GM21717 (cell line): Measurements from ENCODE around the gene ASB18.
"Not testable (repeated sequence)": the region's sequence is repeated elsewhere in the genome, so short reads cannot be mapped to it uniquely, and the experiment has no call there.

Source experiments
- ATAC-seq: cut with Tn5 transposase; IDR thresholded peaks from one replicate; pipeline ENCODE4 v1.9.1; 2021; ENCODE audit warnings: mild to moderate bottlenecking, moderate library complexity; ENCODE audit not compliant: unreplicated experiment

The ASB18 gene

GRCh38 chr2:236264256-236264655 lies at the start of gene ASB18:
TSS of gene ASB18 (minus strand) at chr2:236264406. CDS start at chr2:236264345, 61 bp downstream.
- no peak for ATAC-seq

GRCh38 chr2:236311286-236311685 lies 47.1 kb upstream of the ASB18 start:
- no peak for ATAC-seq

DNA sequence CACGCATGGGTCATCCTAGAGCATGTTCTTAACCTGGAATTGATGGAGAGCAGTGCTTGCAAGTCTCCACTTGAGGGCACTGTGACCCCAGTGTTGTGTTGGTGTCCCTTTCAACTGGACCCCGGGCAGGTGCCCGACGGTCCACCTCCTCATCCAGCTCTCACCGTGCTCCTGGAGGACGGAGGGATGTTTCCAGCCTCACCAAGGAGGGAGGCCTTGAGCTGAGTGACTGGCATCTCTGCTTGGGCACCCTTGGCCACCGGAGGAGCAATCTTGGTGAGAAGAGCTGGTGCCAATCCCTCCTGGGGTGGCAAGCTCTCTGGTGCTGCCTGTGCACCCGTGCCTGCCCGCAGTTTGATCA lies 45.4 kb upstream of the ASB18 start:
- no peak for ATAC-seq

DNA sequence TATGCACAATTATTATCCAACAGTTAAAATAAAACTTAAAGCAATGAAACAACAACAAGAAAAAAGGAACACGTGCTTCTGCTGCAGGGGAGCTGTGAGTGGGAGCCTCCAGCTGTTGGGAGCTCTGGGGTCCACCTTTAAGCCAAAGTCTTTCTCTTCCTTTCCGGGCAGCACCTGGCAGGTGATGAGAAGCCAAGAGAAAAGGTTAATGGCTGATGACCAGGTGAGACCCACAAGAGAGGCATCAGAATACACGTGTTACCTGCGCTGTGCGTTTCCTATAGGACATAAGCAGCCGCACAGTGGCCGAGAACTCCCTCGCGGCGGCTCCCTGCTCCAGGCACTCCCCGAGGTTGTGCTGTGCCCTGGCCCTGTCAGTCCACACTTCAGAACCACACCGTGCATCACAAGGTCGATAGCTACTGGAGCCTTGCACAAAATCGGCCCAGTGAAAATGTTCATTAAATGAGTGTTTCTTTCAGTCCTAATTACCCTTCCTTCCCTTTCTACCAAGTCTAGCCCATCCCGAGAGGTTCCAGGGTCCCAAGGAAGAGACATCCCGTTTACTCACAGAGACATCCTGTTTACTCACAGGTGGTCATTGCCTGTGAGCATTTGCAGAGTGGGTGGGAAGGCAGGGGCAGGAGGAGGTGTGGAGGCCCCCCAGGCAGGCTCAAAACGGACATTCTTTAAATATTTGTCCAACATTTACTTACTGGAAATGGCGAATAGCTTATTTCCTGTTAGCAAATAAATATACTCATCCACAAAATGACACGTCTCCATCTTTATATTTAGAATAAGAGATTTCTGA lies 44.9 kb upstream of the ASB18 start:
- no peak for ATAC-seq

- no peak for ATAC-seq
These were observed 43.4 kb upstream of the ASB18 start for GRCh38 chr2:236307641-236308040.

DNA sequence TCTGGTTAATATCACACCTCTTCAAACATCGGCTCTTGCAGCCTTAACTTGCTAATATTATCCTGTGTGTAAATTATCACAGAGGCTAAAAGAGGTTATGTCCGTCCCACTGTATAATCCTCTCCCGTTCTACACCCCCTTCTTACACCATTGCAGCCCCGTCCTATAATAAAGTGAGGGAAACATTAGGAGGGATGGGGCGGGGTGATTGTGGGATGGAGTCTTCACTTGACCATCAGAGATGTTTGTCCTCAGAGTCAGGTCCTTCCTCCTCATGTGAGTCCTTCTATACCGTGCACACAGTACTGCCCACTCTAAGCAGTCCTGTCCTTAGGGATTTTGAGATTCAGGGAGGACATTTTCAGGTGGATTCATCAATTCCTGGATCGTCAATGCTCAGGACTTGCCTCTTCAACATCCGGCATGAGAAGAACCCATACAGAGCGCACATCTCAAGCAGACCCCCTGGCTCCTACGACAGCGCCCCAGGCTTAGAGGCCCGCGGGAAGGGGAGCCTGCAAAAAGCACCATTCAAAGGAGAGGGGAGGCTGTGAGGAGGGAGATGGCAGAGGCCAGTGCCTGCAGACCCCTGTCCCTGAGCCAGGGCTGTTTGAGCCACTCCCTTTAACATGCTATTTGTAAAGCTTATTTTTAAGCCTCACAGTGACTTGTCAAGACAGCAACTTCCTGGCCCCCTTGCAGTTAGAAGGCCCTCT lies 42.8 kb upstream of the ASB18 start:
- no peak for ATAC-seq

- ATAC-seq, result no peak
These were observed 41.9 kb upstream of the ASB18 start for GRCh38 chr2:236305964-236306605.

DNA sequence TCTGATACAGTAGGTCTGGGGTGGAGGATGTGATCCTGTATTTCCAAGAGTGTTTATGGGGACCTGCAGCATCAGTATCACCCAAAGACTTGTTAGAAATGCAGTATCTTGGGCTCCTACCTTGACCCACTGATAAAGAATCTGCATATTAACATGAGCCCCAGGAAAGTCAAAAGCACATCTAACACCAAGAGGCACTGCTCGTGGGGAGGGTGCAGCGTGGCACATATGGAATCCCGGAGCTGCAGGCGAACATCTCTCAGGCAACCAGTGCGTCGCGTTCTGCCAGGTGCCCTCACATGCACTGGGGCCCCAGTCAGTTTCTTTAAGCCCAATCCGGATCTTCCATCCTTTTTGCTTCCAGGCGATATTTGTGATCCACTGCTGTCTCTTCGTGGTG lies 41.3 kb upstream of the ASB18 start:
- ATAC-seq, result no peak

GRCh38 chr2:236303935-236304334 lies 39.7 kb upstream of the ASB18 start:
- no peak for ATAC-seq

GRCh38 chr2:236302555-236302954 lies 38.3 kb upstream of the ASB18 start:
- no peak for ATAC-seq

DNA sequence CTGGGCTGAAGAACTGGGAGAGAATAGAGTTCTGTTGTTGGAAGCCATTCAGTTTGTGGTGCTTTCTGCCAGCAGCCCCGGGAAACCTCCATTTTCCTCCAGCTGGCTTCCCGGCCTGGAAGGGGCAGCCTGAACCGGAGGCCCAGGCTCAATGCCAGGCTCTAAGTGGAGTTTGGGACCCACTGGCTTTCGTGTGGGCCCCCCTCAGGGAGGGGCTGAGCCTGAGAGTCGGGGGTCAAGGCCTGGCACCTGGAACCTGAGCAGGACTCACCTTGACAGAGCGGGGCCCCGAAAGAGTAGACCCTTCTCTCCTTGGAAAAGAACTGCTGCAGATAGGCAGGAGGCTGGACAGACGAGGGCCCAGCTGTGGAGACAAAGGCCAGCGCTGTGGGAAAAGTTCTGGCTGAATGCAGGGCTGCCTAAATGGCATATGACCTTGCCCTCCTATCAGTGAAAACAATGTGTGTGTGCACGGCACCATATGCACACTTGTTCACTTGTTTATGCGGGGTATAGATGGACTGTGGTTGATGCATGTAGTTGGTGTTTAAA lies 34.8 kb upstream of the ASB18 start:
- ATAC-seq, result no peak

DNA sequence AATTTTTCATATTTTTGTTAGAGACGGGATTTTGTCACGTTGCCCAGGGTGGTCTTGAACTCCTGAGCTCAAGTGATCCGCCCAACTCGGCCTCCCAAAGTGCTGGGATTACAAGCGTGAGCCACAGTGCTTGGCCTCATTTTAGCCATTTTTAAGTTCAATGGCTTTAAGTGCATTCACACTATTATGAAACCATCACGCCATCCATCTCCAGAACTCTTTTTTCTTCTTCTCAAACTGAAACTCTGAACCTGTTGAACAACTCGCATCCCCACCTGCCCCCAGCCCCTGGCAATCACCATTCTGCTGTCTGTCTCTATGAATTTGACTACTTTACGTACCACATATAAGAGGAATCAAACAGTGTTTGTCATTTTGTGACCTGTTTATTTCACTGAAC lies 31.3 kb upstream of the ASB18 start:
- no peak for ATAC-seq

GRCh38 chr2:236294647-236295046 lies 30.4 kb upstream of the ASB18 start:
- ATAC-seq, result no peak

DNA sequence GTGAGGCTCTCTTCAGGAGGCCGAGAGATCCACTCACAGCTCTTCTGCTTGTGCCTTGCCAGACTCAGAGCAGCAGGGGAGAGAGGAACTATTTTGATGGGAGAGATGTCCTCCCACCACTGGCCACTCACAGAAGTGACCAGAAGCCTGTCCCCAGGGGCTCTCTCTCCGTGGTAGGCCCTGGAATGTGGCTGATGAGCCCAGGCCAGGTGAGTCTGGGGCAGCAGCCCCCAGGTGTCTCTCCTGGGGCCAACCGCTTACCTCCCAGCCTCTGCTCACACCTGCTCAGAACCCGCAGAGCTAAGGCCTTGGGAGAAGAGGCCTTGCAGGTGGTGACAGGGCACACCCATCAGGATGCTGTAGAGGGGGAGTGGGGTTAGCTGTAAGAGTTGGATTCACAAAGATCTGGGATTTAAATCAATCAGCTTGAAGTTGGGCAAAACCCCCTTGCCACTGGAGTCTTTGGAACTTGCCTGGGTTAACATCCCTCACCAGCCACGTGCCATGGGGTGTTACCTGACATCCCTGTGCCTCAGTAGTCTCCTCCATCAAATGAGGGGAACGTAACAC lies 29.1 kb upstream of the ASB18 start:
- no peak for ATAC-seq

- ATAC-seq, result no peak
These were observed 27.7 kb upstream of the ASB18 start for GRCh38 chr2:236291911-236292310.

DNA sequence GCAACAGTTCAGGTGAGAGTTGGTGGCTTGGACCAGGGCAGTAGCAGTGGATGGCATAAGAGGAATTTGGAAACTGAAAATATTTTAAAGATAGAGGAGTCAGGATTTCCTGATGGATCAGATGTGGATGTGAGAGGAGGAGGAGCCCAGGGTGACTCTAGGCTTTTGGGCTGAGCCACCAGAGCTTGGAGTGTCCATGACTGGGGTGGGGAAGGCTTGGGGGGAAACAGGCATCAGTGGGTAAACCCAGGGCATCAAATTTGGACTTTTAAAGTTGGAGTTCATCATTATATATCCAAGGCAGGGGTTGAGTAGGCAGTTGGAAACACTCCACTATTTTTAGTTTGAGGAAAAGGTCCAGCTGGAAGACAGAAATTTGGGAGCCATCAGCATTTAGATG lies 27.3 kb upstream of the ASB18 start:
- no peak for ATAC-seq

- no peak for ATAC-seq
These were observed 26.7 kb upstream of the ASB18 start for GRCh38 chr2:236290742-236291425.

GRCh38 chr2:236289766-236290462 lies 25.7 kb upstream of the ASB18 start:
- ATAC-seq, result no peak

GRCh38 chr2:236288373-236288772 lies 24.2 kb upstream of the ASB18 start:
- not testable (repeated sequence) for ATAC-seq

DNA sequence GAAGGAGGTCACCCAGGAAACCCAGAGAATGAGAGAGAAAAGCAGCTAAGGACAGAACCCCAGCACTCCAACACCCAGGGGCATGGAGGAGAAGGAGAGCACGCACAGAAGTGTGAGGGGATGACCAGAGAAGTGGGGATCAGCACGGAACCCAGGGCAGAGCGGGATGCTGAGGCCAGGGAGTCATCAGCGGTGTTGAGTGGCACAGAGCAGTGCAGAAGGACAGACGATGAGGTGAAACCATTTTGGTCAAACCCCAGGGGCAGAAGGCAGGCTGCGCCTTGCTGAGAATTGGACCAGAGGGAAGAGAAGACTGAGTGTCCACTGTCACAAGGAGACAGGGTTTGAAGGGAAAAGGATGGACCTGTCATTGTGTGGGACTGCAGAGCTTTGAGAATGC lies 23.4 kb upstream of the ASB18 start:
- ATAC-seq, result no peak
